A549 (cell line): ENCODE results near the gene TLR6. TPM values are rescaled to one million over a fixed set of nuclear protein-coding genes. Genes with fewer than 3 reads are reported as not detected.
"Not testable (repeated sequence)": the region's sequence is repeated elsewhere in the genome, so short reads cannot be mapped to it uniquely, and the experiment has no call there.

Experiments used
- ATAC-seq, 2 experiments: fragments of 200-7000 bp in 1 of 2; fragments of >200 bp in 1 of 2; cut with Nextera tagmentation in 1 of 2; cut with Tn5 transposase in 1 of 2; 3 replicates each; pipeline versions ENCODE4 v1.8.0 to v1.9.1; 2018 to 2020; ENCODE audit warnings: mild to moderate bottlenecking in 1 of 2, moderate library complexity in 1 of 2
- CTCF ChIA-PET: fragments of 300-600 bp; sonication (Branson Sonifier 250); formaldehyde crosslinking; extraction: SDS; loops from one replicate; lab custom pipeline; 2021; ENCODE audit warnings: antibody characterized with exemption, inconsistent platforms; lab: Yijun Ruan, JAX
- POLR2A ChIA-PET: fragments of 350-600 bp; formaldehyde crosslinking; extraction: SDS; loops from one replicate; lab custom pipeline; 2021; ENCODE audit warnings: antibody characterized with exemption, inconsistent platforms; lab: Yijun Ruan, JAX
- DNase-seq, 2 experiments: peaks; one replicate each; pipeline versions ENCODE4 v3.0.0 to v3.0.0-alpha.2; 2011 to 2016; ENCODE audit warnings: low read depth in 1 of 2, low spot score in 1 of 2
- FAIRE-seq: peaks from 2 replicates; lab custom pipeline; 2011; peaks lifted over from hg19 to GRCh38; lab: Jason Lieb, UNC
- H3K27ac ChIP-seq, 2 experiments: fragments of >200 bp; sonication (Bioruptor Twin); formaldehyde crosslinking; 3 replicates each; pipeline ENCODE4 v1.5.1; 2016 to 2017
- H3K4me1 ChIP-seq: fragments of >200 bp; sonication (Bioruptor Twin); formaldehyde crosslinking; 3 replicates; pipeline ENCODE4 v1.6.1; 2016
- H3K4me2 ChIP-seq: fragments of >200 bp; sonication (Bioruptor Twin); formaldehyde crosslinking; 3 replicates; pipeline ENCODE4 v1.6.1; 2016
- H3K4me3 ChIP-seq: fragments of >200 bp; sonication (Bioruptor Twin); formaldehyde crosslinking; 3 replicates; pipeline ENCODE4 v1.5.1; 2016
- H3K9me3 ChIP-seq: fragments of >200 bp; sonication (Bioruptor Twin); formaldehyde crosslinking; 3 replicates; pipeline ENCODE4 v1.6.1; 2016
- ATOH8 ChIP-seq: fragments of 250-450 bp; sonication (Bioruptor Pico); IDR thresholded peaks from 2 replicates; pipeline ENCODE4 v1.5.0; 2020; ENCODE audit warnings: low read depth, mild to moderate bottlenecking, moderate library complexity
- BCL3 ChIP-seq: fragments of >200 bp; sonication (Bioruptor Twin); formaldehyde crosslinking; IDR thresholded peaks from 3 replicates; pipeline ENCODE4 v1.6.1; 2016
- EP300 ChIP-seq, 2 experiments: fragments of >200 bp; sonication (Bioruptor Twin); formaldehyde crosslinking; IDR thresholded peaks; 2 replicates in 1 of 2; 3 replicates in 1 of 2; pipeline ENCODE4 v1.6.1; 2016 to 2017
- FOSL2 ChIP-seq, 2 experiments: fragments of 450-650 bp in 1 of 2; fragments of >200 bp in 1 of 2; sonication (Bioruptor Twin) in 1 of 2; formaldehyde crosslinking; IDR thresholded peaks; 2 replicates each; pipeline versions ENCODE4 v1.5.0 to v1.6.1; 2016 to 2020; ENCODE audit warnings: mild to moderate bottlenecking in 1 of 2, moderate library complexity in 1 of 2
- FOXS1 ChIP-seq: fragments of 250-450 bp; sonication (Bioruptor Pico); IDR thresholded peaks from 2 replicates; pipeline ENCODE4 v1.5.0; 2020; ENCODE audit warnings: mild to moderate bottlenecking, moderate library complexity
- GATA3 ChIP-seq: IDR thresholded peaks from 2 replicates; pipeline ENCODE4 v1.6.1; 2012; ENCODE audit warnings: borderline replicate concordance
- HES2 ChIP-seq: fragments of >200 bp; sonication (Bioruptor Twin); formaldehyde crosslinking; IDR thresholded peaks from 2 replicates; pipeline ENCODE4 v1.6.1; 2016
- HEYL ChIP-seq: fragments of 250-450 bp; sonication (Bioruptor Pico); IDR thresholded peaks from 2 replicates; pipeline ENCODE4 v1.8.0; 2021; ENCODE audit warnings: mild to moderate bottlenecking, moderate library complexity
- HMGXB4 ChIP-seq: fragments of 250-450 bp; sonication (Bioruptor Pico); IDR thresholded peaks from 2 replicates; pipeline ENCODE4 v1.5.0; 2021; ENCODE audit warnings: mild to moderate bottlenecking, moderate library complexity, borderline replicate concordance
- HOXB5 ChIP-seq: fragments of 250-450 bp; sonication (Bioruptor Pico); IDR thresholded peaks from 2 replicates; pipeline ENCODE4 v1.5.0; 2020; ENCODE audit warnings: mild to moderate bottlenecking, moderate library complexity
- JUNB ChIP-seq: fragments of >200 bp; sonication (Bioruptor Twin); formaldehyde crosslinking; IDR thresholded peaks from 2 replicates; pipeline ENCODE4 v1.6.1; 2016
- MAZ ChIP-seq: fragments of 150-350 bp; IDR thresholded peaks from 2 replicates; pipeline ENCODE4 v1.6.1; 2014; ENCODE audit warnings: antibody characterized with exemption, low read depth, low read length, borderline replicate concordance
- PBX3 ChIP-seq: IDR thresholded peaks from 2 replicates; pipeline ENCODE4 v1.6.1; 2012
- POLR2AphosphoS2 ChIP-seq: conservative IDR thresholded peaks from 2 replicates; pipeline ENCODE4 v1.6.1; 2012; ENCODE audit warnings: low read length, improper control_type of control experiment, inconsistent platforms
- RARB ChIP-seq: fragments of 250-450 bp; sonication (Bioruptor Pico); IDR thresholded peaks from 2 replicates; pipeline ENCODE4 v1.8.0; 2021; ENCODE audit warnings: mild to moderate bottlenecking, moderate library complexity
- RCOR1 ChIP-seq: fragments of 150-350 bp; IDR thresholded peaks from 2 replicates; pipeline ENCODE4 v1.6.1; 2014; ENCODE audit warnings: antibody characterized with exemption, low read length, low read depth
- REST ChIP-seq: fragments of 200-600 bp; sonication (generic); IDR thresholded peaks from 2 replicates; pipeline ENCODE4 v1.6.1; 2016; ENCODE audit warnings: antibody characterized with exemption, mild to moderate bottlenecking, moderate library complexity
- RFX5 ChIP-seq: fragments of 450-650 bp; IDR thresholded peaks from 2 replicates; pipeline ENCODE4 v1.7.1; 2014; ENCODE audit warnings: antibody characterized with exemption, mild to moderate bottlenecking, moderate library complexity
- SREBF2 ChIP-seq: fragments of 450-650 bp; IDR thresholded peaks from 2 replicates; pipeline ENCODE4 v1.6.1; 2014; ENCODE audit warnings: mild to moderate bottlenecking, moderate library complexity
- TP53 ChIP-seq: fragments of 250-450 bp; sonication (Bioruptor Pico); IDR thresholded peaks from 2 replicates; pipeline ENCODE4 v1.5.0; 2021; ENCODE audit warnings: mild to moderate bottlenecking, moderate library complexity
- ZFP36 ChIP-seq: fragments of 450-650 bp; IDR thresholded peaks from 2 replicates; pipeline ENCODE4 v1.6.1; 2014; ENCODE audit warnings: borderline replicate concordance; ENCODE audit not compliant: partially characterized antibody
- ZSCAN20 ChIP-seq: fragments of 250-450 bp; sonication (Bioruptor Pico); IDR thresholded peaks from 2 replicates; pipeline ENCODE4 v1.8.0; 2022; ENCODE audit warnings: mild to moderate bottlenecking, moderate library complexity
- WGBS: methylation state at CpG from one replicate; pipeline ENCODE4 v1.1.6; 2017; ENCODE audit errors: missing lambda C conversion rate; 5-methylcytosine and 5-hydroxymethylcytosine counted together
- polyA plus RNA-seq, 4 experiments: library from polyadenylated mRNA; depleted of rRNA in 3 of 4; stranded (reverse); fragments of >200 nt; fragmentation: RNase III in 1 of 4; extraction: RNeasy Plus Mini Kit Qiagen cat#74134 plus additional on column Dnase treatment in 1 of 4; gene quantifications; 2 replicates in 3 of 4; 3 replicates in 1 of 4; pipeline ENCODE4 v1.2.3, GENCODE V29; 2011 to 2017

Gene TLR6
- polyA plus RNA-seq, 2 of the 4 experiments (the other 2 are of a cell fraction), result 5.6 to 11.5 TPM

- H3K4me2 ChIP-seq, result no peak overlapping the region
- ATAC-seq (no peak), DNase-seq (no peak)
- H3K4me1 ChIP-seq, result no peaks in the 10 kb centered on the region
- no peaks in the 10 kb centered on the region for H3K9me3 ChIP-seq
- no peak for TF ChIP-seq SREBF2
- no peak for TF ChIP-seq BCL3
- no peak for TF ChIP-seq MAZ
- no peak for TF ChIP-seq JUNB
- no peak for TF ChIP-seq PBX3
- TF ChIP-seq GATA3, result no peak
- TF ChIP-seq HMGXB4 (CRISPR knock-in tag), result no peak
- TF ChIP-seq FOXS1 (CRISPR knock-in tag), result no peak
- no peak for TF ChIP-seq TP53
- no peak for TF ChIP-seq RCOR1
- TF ChIP-seq REST, result no peak
- no peak for TF ChIP-seq ZFP36
- no peak for TF ChIP-seq FOSL2 (IDR thresholded peaks at IDR 0.05)
- TF ChIP-seq FOSL2 (CRISPR knock-in tag; IDR thresholded peaks at IDR 0.05), result no peak
- TF ChIP-seq RARB (CRISPR knock-in tag), result no peak
- no peak for TF ChIP-seq RFX5
- TF ChIP-seq ZSCAN20 (CRISPR knock-in tag), result no peak
- TF ChIP-seq HOXB5 (CRISPR knock-in tag), result no peak
- TF ChIP-seq, all 56 proteins: peak for 0
- WGBS, result 92% methylated on average over 3 of the region's 3 CpGs
- H3K4me3 ChIP-seq, result no peak overlapping the region
- ChIA-PET POLR2A (no interaction called here), CTCF (interaction anchor here (0.9 kb wide), 1 partner anchor 34 kb away, joined by 3 read pairs; no protein-coding TSS in a partner anchor)
- FAIRE-seq, result no peak
- H3K27ac ChIP-seq, result no peak overlapping the region
These were observed 42.2 kb downstream of the TLR6 start for GRCh38 chr4:38814386-38814785.

- H3K9me3 ChIP-seq, result no peaks in the 10 kb centered on the region
- FAIRE-seq, result no peak
- TF ChIP-seq SREBF2 (no peak), HEYL (CRISPR knock-in tag) (no peak), POLR2AphosphoS2 (no peak), EP300 (IDR thresholded peaks at IDR 0.05) (no peak), MAZ (no peak), HES2 (no peak), ZSCAN20 (CRISPR knock-in tag) (no peak), BCL3 (no peak), ATOH8 (no peak)
- CTCF ChIA-PET, result interaction anchor here (0.7 to 1.4 kb wide), 2 partner anchors 52 to 579 kb away, joined by 3 to 5 read pairs; no protein-coding TSS in a partner anchor
- no peak for ATAC-seq
- POLR2A ChIA-PET, result no interaction called here
- H3K27ac ChIP-seq, result no peak overlapping the region
- H3K4me2 ChIP-seq, result no peak overlapping the region
- no peak for DNase-seq
- no peak overlapping the region for H3K4me3 ChIP-seq
- 88% methylated on average over 6 of the region's 6 CpGs for WGBS
- H3K4me1 ChIP-seq, result no peaks in the 10 kb centered on the region
These were observed 45.3 kb downstream of the TLR6 start for GRCh38 chr4:38811297-38811696.

GRCh38 chr4:38807462-38807861 lies 49.2 kb downstream of the TLR6 start:
- H3K4me1 ChIP-seq, H3K9me3 ChIP-seq, POLR2A ChIA-PET, DNase-seq, CTCF ChIA-PET, ATAC-seq, H3K4me2 ChIP-seq, FAIRE-seq, H3K4me3 ChIP-seq, H3K27ac ChIP-seq: not testable (repeated sequence)
- 70% methylated on average over 2 of the region's 29 CpGs for WGBS
